T-helper 2 cell treated with Interferon-gamma antibody and Interleukin-4, amounts not matched to agents 5 μg/mL and 100 μg/mL, for 36 hours (primary cell): Measurements from ENCODE around the gene PLCB4.

Experiments used
- DNase-seq: peaks from one replicate; pipeline ENCODE4 v3.0.0; 2021; ENCODE audit warnings: low spot score
- H3K27ac Mint-ChIP-seq: one replicate; pipeline ENCODE4 v1.8.0; 2021; ENCODE audit warnings: mild to moderate bottlenecking, mixed read lengths
- H3K27me3 Mint-ChIP-seq: one replicate; pipeline ENCODE4 v1.8.0; 2021; ENCODE audit warnings: low read depth, mixed read lengths
- H3K36me3 Mint-ChIP-seq: one replicate; pipeline ENCODE4 v1.8.0; 2021; ENCODE audit warnings: low read depth, mixed read lengths
- H3K4me1 Mint-ChIP-seq: one replicate; pipeline ENCODE4 v1.8.0; 2021; ENCODE audit warnings: low read depth, mixed read lengths
- H3K4me3 Mint-ChIP-seq: one replicate; pipeline ENCODE4 v1.8.0; 2022; ENCODE audit warnings: mild to moderate bottlenecking, moderate library complexity, mixed read lengths
- H3K9me3 Mint-ChIP-seq: one replicate; pipeline ENCODE4 v1.8.0; 2021; ENCODE audit warnings: mixed read lengths

The PLCB4 gene

GRCh38 chr20:9493803-9494202, 424.9 kb downstream of the PLCB4 start:
- Mint-ChIP-seq H3K27ac (no peak overlapping the region), H3K4me3 (no peak overlapping the region), H3K36me3 (no peaks in the 10 kb centered on the region), H3K4me1 (no peaks in the 10 kb centered on the region), H3K9me3 (peaks cover 8% of the 10 kb centered on the region), H3K27me3 (no peaks in the 10 kb centered on the region)
- no peak for DNase-seq

GRCh38 chr20:9495701-9496100, 426.8 kb downstream of the PLCB4 start:
- no peaks in the 10 kb centered on the region for H3K4me1 Mint-ChIP-seq
- H3K27me3 Mint-ChIP-seq = no peaks in the 10 kb centered on the region
- no peak for DNase-seq
- no peak overlapping the region for H3K27ac Mint-ChIP-seq
- H3K36me3 Mint-ChIP-seq = no peaks in the 10 kb centered on the region
- H3K4me3 Mint-ChIP-seq = no peak overlapping the region
- H3K9me3 Mint-ChIP-seq = peaks cover 8% of the 10 kb centered on the region

- no peak for DNase-seq
- H3K27ac Mint-ChIP-seq = no peak overlapping the region
- no peaks in the 10 kb centered on the region for H3K4me1 Mint-ChIP-seq
- peaks cover 8% of the 10 kb centered on the region for H3K9me3 Mint-ChIP-seq
- no peak overlapping the region for H3K4me3 Mint-ChIP-seq
- H3K36me3 Mint-ChIP-seq = no peaks in the 10 kb centered on the region
- H3K27me3 Mint-ChIP-seq = no peaks in the 10 kb centered on the region
These were observed 427.3 kb downstream of the PLCB4 start for GRCh38 chr20:9496155-9496554.

GRCh38 chr20:9498322-9498721, 429.4 kb downstream of the PLCB4 start:
- Mint-ChIP-seq H3K4me3 (no peak overlapping the region), H3K9me3 (peaks cover 8% of the 10 kb centered on the region), H3K4me1 (no peaks in the 10 kb centered on the region), H3K27me3 (no peaks in the 10 kb centered on the region), H3K36me3 (no peaks in the 10 kb centered on the region), H3K27ac (no peak overlapping the region)
- no peak for DNase-seq

GRCh38 chr20:9499126-9499899, 430.4 kb downstream of the PLCB4 start:
- DNase-seq = no peak
- Mint-ChIP-seq H3K27ac (no peak overlapping the region), H3K36me3 (no peaks in the 10 kb centered on the region), H3K27me3 (no peaks in the 10 kb centered on the region), H3K4me3 (no peak overlapping the region), H3K4me1 (no peaks in the 10 kb centered on the region), H3K9me3 (peaks cover 8% of the 10 kb centered on the region)

- Mint-ChIP-seq H3K9me3 (peaks cover 8% of the 10 kb centered on the region), H3K27me3 (no peaks in the 10 kb centered on the region), H3K4me3 (no peak overlapping the region), H3K4me1 (no peaks in the 10 kb centered on the region), H3K36me3 (no peaks in the 10 kb centered on the region), H3K27ac (no peak overlapping the region)
- DNase-seq = no peak
These were observed 431.2 kb downstream of the PLCB4 start for GRCh38 chr20:9500121-9500520.

GRCh38 chr20:9501473-9501872, 432.6 kb downstream of the PLCB4 start:
- H3K4me1 Mint-ChIP-seq = no peaks in the 10 kb centered on the region
- no peak overlapping the region for H3K27ac Mint-ChIP-seq
- no peak for DNase-seq
- no peaks in the 10 kb centered on the region for H3K9me3 Mint-ChIP-seq
- H3K36me3 Mint-ChIP-seq = no peaks in the 10 kb centered on the region
- no peak overlapping the region for H3K4me3 Mint-ChIP-seq
- H3K27me3 Mint-ChIP-seq = peaks cover 6% of the 10 kb centered on the region

- Mint-ChIP-seq H3K27ac (no peak overlapping the region), H3K9me3 (no peaks in the 10 kb centered on the region), H3K4me1 (no peaks in the 10 kb centered on the region), H3K27me3 (peaks cover 18% of the 10 kb centered on the region), H3K36me3 (no peaks in the 10 kb centered on the region), H3K4me3 (no peak overlapping the region)
- no peak for DNase-seq
These were observed 434.8 kb downstream of the PLCB4 start for GRCh38 chr20:9503526-9504245.

GRCh38 chr20:9506280-9506821, 437.5 kb downstream of the PLCB4 start:
- H3K36me3 Mint-ChIP-seq = no peaks in the 10 kb centered on the region
- H3K27ac Mint-ChIP-seq = no peak overlapping the region
- H3K9me3 Mint-ChIP-seq = no peaks in the 10 kb centered on the region
- H3K27me3 Mint-ChIP-seq = peaks cover 34% of the 10 kb centered on the region
- H3K4me3 Mint-ChIP-seq = no peak overlapping the region
- H3K4me1 Mint-ChIP-seq = no peaks in the 10 kb centered on the region
- no peak for DNase-seq

- H3K4me1 Mint-ChIP-seq = no peaks in the 10 kb centered on the region
- peaks cover 39% of the 10 kb centered on the region for H3K27me3 Mint-ChIP-seq
- no peak overlapping the region for H3K4me3 Mint-ChIP-seq
- no peaks in the 10 kb centered on the region for H3K9me3 Mint-ChIP-seq
- no peak overlapping the region for H3K27ac Mint-ChIP-seq
- no peak for DNase-seq
- no peaks in the 10 kb centered on the region for H3K36me3 Mint-ChIP-seq
These were observed 438.1 kb downstream of the PLCB4 start for GRCh38 chr20:9506964-9507369.

- H3K36me3 Mint-ChIP-seq = no peaks in the 10 kb centered on the region
- H3K27ac Mint-ChIP-seq = no peak overlapping the region
- no peaks in the 10 kb centered on the region for H3K9me3 Mint-ChIP-seq
- no peak for DNase-seq
- H3K4me3 Mint-ChIP-seq = no peak overlapping the region
- H3K27me3 Mint-ChIP-seq = peaks cover 47% of the 10 kb centered on the region
- no peaks in the 10 kb centered on the region for H3K4me1 Mint-ChIP-seq
These were observed 438.8 kb downstream of the PLCB4 start for GRCh38 chr20:9507544-9508239.

GRCh38 chr20:9508240-9508661, 439.4 kb downstream of the PLCB4 start:
- no peaks in the 10 kb centered on the region for H3K4me1 Mint-ChIP-seq
- no peak for DNase-seq
- H3K27ac Mint-ChIP-seq = no peak overlapping the region
- peaks cover 47% of the 10 kb centered on the region for H3K27me3 Mint-ChIP-seq
- H3K4me3 Mint-ChIP-seq = no peak overlapping the region
- no peaks in the 10 kb centered on the region for H3K9me3 Mint-ChIP-seq
- H3K36me3 Mint-ChIP-seq = no peaks in the 10 kb centered on the region

- Mint-ChIP-seq H3K27ac (no peak overlapping the region), H3K9me3 (no peaks in the 10 kb centered on the region), H3K4me1 (no peaks in the 10 kb centered on the region), H3K36me3 (no peaks in the 10 kb centered on the region), H3K27me3 (peaks cover 49% of the 10 kb centered on the region), H3K4me3 (no peak overlapping the region)
- no peak for DNase-seq
These were observed 439.9 kb downstream of the PLCB4 start for GRCh38 chr20:9508696-9509178.

- H3K27ac Mint-ChIP-seq = no peak overlapping the region
- H3K36me3 Mint-ChIP-seq = no peaks in the 10 kb centered on the region
- no peak for DNase-seq
- peaks cover 54% of the 10 kb centered on the region for H3K27me3 Mint-ChIP-seq
- H3K9me3 Mint-ChIP-seq = no peaks in the 10 kb centered on the region
- no peak overlapping the region for H3K4me3 Mint-ChIP-seq
- no peaks in the 10 kb centered on the region for H3K4me1 Mint-ChIP-seq
These were observed 440.4 kb downstream of the PLCB4 start for GRCh38 chr20:9509246-9509645.
